ENCODE results near the gene ZNF580.
A peak's percentile ranks its signal among the peaks of the same experiment; 100 is the strongest.

ZNF580 gene

GRCh38 chr19:55642153-55643002 lies 1.6 kb downstream of the ZNF580 start:
- no peak for TF ChIP-seq CTCF (conservative IDR thresholded peaks at IDR 0.05; ENCODE audit: low read length)
- peak overlapping the region; percentile 70 for H3K4me3 ChIP-seq (ENCODE audit: low read length)
- DNase-seq (ENCODE audit: low read depth): no peak

GRCh38 chr19:55643003-55643886 lies 2.4 kb downstream of the ZNF580 start, which contains the start of gene ZNF581:
Gene ZNF581 (plus strand): TSS chr19:55643649. CDS start chr19:55644572, 923 bp downstream.
- peak; percentile 74 for DNase-seq (ENCODE audit: low read depth)
- no peak for TF ChIP-seq CTCF (conservative IDR thresholded peaks at IDR 0.05; ENCODE audit: low read length)

GRCh38 chr19:55643887-55644176 lies 3.0 kb downstream of the ZNF580 start:
- H3K4me3 ChIP-seq (ENCODE audit: low read length): peak overlapping the region; percentile 70
- DNase-seq (ENCODE audit: low read depth): no peak
- TF ChIP-seq CTCF (conservative IDR thresholded peaks at IDR 0.05; ENCODE audit: low read length): no peak

More at GRCh38 chr19:55643003-55643886, 2.4 kb downstream of the ZNF580 start, which contains the start of gene ZNF581:
- H3K4me3 ChIP-seq (ENCODE audit: low read length): peak within 1 kb of the TSS; percentile 70

GRCh38 chr19:55644191-55644833 lies 3.5 kb downstream of the ZNF580 start:
- peak overlapping the region; percentile 70 for H3K4me3 ChIP-seq (ENCODE audit: low read length)
- no peak for TF ChIP-seq CTCF (conservative IDR thresholded peaks at IDR 0.05; ENCODE audit: low read length)

GRCh38 chr19:55644842-55645511 lies 4.2 kb downstream of the ZNF580 start:
- peak overlapping the region; percentile 70 for H3K4me3 ChIP-seq (ENCODE audit: low read length)
- no peak for TF ChIP-seq CTCF (conservative IDR thresholded peaks at IDR 0.05; ENCODE audit: low read length)
- DNase-seq (ENCODE audit: low read depth): no peak

More at GRCh38 chr19:55644191-55644833, 3.5 kb downstream of the ZNF580 start:
- DNase-seq (ENCODE audit: low read depth): no peak

GRCh38 chr19:55645512-55645881 lies 4.7 kb downstream of the ZNF580 start:
- no peak for DNase-seq (ENCODE audit: low read depth)

More at GRCh38 chr19:55645512-55645881, 4.7 kb downstream of the ZNF580 start:
- TF ChIP-seq CTCF (conservative IDR thresholded peaks at IDR 0.05; ENCODE audit: low read length): no peak
- no peak overlapping the region for H3K4me3 ChIP-seq (ENCODE audit: low read length)

Measured in AG10803 (cell line).